Osteoblast (primary cell): ENCODE results near the gene KLHL35. TPM values are rescaled to one million over a fixed set of nuclear protein-coding genes. Genes with fewer than 3 reads are reported as not detected.

Experiments
- DNase-seq: peaks from one replicate; pipeline ENCODE4 v3.0.0; 2011; ENCODE audit warnings: low spot score, mixed read lengths; ENCODE audit not compliant: insufficient read length; ENCODE audit errors: missing footprints
- H2AFZ ChIP-seq: 2 replicates; pipeline ENCODE4 v1.6.0; 2011; ENCODE audit warnings: mild to moderate bottlenecking, low read length
- H3K27ac ChIP-seq: 2 replicates; pipeline ENCODE4 v1.5.1; 2011; ENCODE audit warnings: mild to moderate bottlenecking, low read depth, low read length, moderate library complexity
- H3K27me3 ChIP-seq: 2 replicates; pipeline ENCODE4 v1.6.0; 2012; ENCODE audit warnings: mild to moderate bottlenecking, control low read depth, inconsistent platforms, low read length, moderate library complexity; ENCODE audit not compliant: insufficient read depth
- H3K36me3 ChIP-seq: 2 replicates; pipeline ENCODE4 v1.5.1; 2011; ENCODE audit warnings: mild to moderate bottlenecking, low read length, control low read depth, moderate library complexity; ENCODE audit not compliant: insufficient read depth
- H3K4me1 ChIP-seq: 2 replicates; pipeline ENCODE4 v1.5.1; 2011; ENCODE audit warnings: mild to moderate bottlenecking, low read length, control low read depth, moderate library complexity; ENCODE audit not compliant: insufficient read depth
- H3K4me2 ChIP-seq: 2 replicates; pipeline ENCODE4 v1.6.0; 2011; ENCODE audit warnings: mild to moderate bottlenecking, low read length; ENCODE audit not compliant: insufficient read depth
- H3K4me3 ChIP-seq: fragments of 200-600 bp; sonication (generic); 3 replicates; pipeline ENCODE4 v1.5.1; 2012; ENCODE audit warnings: mild to moderate bottlenecking, low read length, inconsistent platforms; ENCODE audit not compliant: insufficient read depth
- H3K79me2 ChIP-seq: 2 replicates; pipeline ENCODE4 v1.6.0; 2012; ENCODE audit warnings: mild to moderate bottlenecking, low read length, control low read depth, inconsistent platforms; ENCODE audit not compliant: insufficient read depth
- H3K9me3 ChIP-seq: 2 replicates; pipeline ENCODE4 v1.5.1; 2011; ENCODE audit warnings: low read depth, low read length, control low read depth
- H4K20me1 ChIP-seq: 2 replicates; pipeline ENCODE4 v1.6.0; 2012; ENCODE audit warnings: mild to moderate bottlenecking, low read length, control low read depth; ENCODE audit not compliant: insufficient read depth
- total RNA-seq: library from RNA; depleted of rRNA; stranded (reverse); fragments of >200 nt; gene quantifications from 2 replicates; pipeline ENCODE4 v1.2.3, GENCODE V29; 2012
- TF ChIP-seq, protein P1 (sequence below): IDR thresholded peaks from 2 replicates; pipeline ENCODE4 v1.5.1; 2011; ENCODE audit warnings: mild to moderate bottlenecking, low read depth, low read length, moderate library complexity; ENCODE audit errors: extremely low read depth

Gene KLHL35
- total RNA-seq, 1 donor: 4.3 TPM

DNA sequence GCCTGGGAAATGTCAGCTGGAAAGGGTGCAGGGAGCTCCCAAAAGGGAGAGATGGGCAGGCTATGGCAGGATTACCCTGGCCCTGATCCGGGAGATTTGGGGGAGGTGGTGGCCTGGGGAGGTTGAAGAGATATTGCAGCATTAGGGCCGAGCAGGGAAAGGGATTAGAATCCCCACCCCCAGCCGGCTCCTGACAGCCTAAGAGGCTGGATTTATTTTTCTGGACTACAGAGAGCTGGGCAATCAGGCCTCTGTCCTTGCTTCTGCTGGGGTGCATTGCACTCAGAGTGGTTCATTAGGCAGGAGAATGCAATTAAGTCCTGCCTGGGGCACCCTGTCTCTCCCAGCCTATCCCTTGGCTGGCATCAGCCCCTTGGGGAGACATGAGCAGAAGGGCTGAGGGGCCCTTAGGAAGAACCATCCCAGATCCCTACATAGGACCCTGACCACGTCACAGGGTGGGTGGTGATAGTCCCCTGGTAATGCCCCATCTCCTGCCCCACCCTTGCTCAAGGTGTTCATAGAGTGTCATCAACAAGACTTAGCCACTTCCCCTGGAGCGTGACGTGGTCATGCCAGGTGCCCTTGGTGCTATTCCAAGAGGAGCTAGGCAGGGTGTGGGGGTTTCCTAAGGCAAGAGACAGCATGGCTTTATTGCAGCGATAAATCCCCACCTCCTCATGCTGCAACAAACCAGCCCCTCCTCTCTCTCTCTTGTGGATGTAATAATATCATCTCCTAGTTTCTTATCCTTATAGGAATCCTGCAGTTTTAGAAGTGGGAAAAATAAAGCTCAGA lies 38.4 kb upstream of the KLHL35 start:
- H3K9me3 ChIP-seq: no peaks in the 10 kb centered on the region
- H3K79me2 ChIP-seq: no peaks in the 10 kb centered on the region
- no peaks in the 10 kb centered on the region for H4K20me1 ChIP-seq
- TF ChIP-seq, protein P1, sequence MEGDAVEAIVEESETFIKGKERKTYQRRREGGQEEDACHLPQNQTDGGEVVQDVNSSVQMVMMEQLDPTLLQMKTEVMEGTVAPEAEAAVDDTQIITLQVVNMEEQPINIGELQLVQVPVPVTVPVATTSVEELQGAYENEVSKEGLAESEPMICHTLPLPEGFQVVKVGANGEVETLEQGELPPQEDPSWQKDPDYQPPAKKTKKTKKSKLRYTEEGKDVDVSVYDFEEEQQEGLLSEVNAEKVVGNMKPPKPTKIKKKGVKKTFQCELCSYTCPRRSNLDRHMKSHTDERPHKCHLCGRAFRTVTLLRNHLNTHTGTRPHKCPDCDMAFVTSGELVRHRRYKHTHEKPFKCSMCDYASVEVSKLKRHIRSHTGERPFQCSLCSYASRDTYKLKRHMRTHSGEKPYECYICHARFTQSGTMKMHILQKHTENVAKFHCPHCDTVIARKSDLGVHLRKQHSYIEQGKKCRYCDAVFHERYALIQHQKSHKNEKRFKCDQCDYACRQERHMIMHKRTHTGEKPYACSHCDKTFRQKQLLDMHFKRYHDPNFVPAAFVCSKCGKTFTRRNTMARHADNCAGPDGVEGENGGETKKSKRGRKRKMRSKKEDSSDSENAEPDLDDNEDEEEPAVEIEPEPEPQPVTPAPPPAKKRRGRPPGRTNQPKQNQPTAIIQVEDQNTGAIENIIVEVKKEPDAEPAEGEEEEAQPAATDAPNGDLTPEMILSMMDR: no peak
- H3K4me3 ChIP-seq: no peak overlapping the region
- H3K4me2 ChIP-seq: no peak overlapping the region
- peaks cover 12% of the 10 kb centered on the region for H3K4me1 ChIP-seq
- H3K27ac ChIP-seq: no peak overlapping the region
- no peak for DNase-seq
- H2AFZ ChIP-seq: no peak overlapping the region
- H3K27me3 ChIP-seq: no peaks in the 10 kb centered on the region
- H3K36me3 ChIP-seq: no peaks in the 10 kb centered on the region

DNA sequence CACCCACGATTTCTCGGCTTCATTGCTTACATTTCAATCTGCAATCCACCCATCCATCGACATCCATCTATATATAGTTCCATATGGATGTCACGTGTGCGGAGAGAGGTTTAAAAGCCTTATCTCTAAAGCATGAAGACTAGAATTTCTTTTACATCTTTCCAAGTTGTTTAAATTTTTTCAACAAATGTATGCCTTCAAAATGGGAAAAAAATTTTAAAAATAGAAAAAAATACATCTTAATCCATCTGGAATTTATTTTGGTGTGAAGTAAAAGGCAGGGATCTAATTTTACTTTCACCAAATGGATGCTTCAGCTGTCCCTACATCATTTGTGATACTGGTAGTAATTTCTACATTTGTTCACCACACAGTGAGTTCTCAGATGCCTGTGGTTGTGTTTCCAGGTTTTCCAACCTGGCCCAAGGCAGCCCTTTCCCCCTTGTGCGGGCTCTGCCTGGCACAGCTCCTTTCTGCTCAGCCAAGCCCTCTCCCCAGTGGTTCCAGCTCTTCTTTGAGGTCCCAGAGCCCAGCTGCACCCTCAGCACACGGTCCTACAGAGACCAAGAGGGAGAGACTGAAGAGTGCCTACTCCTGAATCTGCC lies 37.6 kb upstream of the KLHL35 start:
- Histone ChIP-seq H3K4me3 (no peak overlapping the region), H3K36me3 (no peaks in the 10 kb centered on the region), H3K27me3 (no peaks in the 10 kb centered on the region), H4K20me1 (no peaks in the 10 kb centered on the region), H3K4me2 (no peak overlapping the region), H3K9me3 (no peaks in the 10 kb centered on the region), H3K4me1 (peaks cover 12% of the 10 kb centered on the region), H3K27ac (no peak overlapping the region), H3K79me2 (no peaks in the 10 kb centered on the region), H2AFZ (no peak overlapping the region)
- peak; percentile 45 for DNase-seq
- TF ChIP-seq, protein P1: no peak

DNA sequence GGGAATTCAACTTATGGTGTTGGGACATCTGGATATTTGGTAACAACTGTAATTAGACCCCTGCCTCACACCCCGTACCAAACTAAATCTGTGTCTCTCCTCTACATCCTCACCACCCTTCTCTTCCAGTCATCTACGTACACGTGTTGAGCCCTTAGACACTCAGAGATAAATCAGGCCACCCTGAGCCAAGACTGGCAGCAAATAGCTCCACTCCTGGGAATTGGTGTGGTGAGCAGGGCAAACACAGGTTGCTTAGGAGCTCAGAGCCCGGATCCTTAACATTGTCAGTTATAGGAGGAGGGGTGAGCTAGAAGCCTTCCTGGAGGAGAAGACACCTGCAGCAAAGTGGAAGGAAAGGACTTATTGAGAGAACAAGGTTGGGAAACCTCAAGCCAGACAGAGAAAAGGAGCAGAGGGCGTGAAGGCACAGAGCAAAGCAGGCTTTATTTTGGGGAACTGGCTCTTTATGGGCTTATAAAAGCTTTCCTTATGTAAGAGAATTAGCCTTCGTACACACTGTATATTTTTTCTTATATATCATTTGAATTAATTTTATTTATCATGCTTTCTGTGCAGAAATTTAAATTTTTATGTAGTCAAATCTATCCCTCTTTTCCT lies 36.9 kb upstream of the KLHL35 start:
- peak; percentile 62 for DNase-seq
- Histone ChIP-seq H3K79me2 (no peaks in the 10 kb centered on the region), H3K27ac (no peak overlapping the region)

More for the DNA sequence above, 36.9 kb upstream of the KLHL35 start:
- no peak overlapping the region for H3K4me2 ChIP-seq
- H3K4me1 ChIP-seq: peaks cover 11% of the 10 kb centered on the region
- no peaks in the 10 kb centered on the region for H3K27me3 ChIP-seq
- H2AFZ ChIP-seq: no peak overlapping the region
- no peaks in the 10 kb centered on the region for H3K9me3 ChIP-seq
- H3K36me3 ChIP-seq: no peaks in the 10 kb centered on the region
- TF ChIP-seq, protein P1: no peak
- H3K4me3 ChIP-seq: no peak overlapping the region
- H4K20me1 ChIP-seq: no peaks in the 10 kb centered on the region
